ENCODE measurements around the gene TSHZ2.
"Not testable (repeated sequence)": the region's sequence is repeated elsewhere in the genome, so short reads cannot be mapped to it uniquely, and the experiment has no call there.

TSHZ2 gene

DNA sequence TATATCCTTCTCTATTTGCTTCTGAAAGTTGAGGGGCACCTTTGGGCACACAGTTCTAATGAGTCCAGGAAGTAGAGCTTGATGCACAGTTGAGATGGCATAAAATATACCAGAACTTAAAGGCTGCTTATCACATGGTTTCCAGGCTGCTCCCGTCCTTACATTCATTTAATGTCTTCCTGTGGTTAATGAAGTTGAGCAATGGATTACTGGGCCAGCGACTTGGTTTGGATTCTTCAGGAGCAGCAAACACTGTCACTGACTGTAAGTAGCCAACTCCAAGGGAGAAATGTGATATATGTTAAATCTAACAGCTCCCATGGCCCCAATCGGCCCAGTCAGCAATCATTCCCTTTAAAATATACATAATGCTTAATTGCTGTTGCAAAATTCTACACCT is 9.0 kb upstream of the TSHZ2 start:
- DNase-seq, result no peak

DNA sequence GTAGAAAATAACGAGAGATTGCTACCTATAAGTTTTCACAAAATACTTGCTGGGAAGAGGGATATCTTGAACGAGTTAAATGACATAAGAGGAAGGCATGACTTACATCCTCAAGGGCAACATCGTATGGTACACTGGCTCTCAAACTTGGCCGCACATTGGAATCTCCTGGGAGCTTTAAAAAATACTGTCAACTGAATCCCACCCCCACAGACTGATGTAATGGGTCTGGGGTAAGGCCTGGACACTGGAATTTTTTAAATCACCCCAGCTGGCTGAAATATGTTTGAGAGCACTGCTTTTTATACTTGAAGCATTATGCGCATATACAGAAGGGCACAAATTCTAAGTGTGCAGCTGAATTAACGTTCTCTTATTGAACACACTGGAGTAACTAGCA is 8.0 kb upstream of the TSHZ2 start:
- DNase-seq, result no peak

DNA sequence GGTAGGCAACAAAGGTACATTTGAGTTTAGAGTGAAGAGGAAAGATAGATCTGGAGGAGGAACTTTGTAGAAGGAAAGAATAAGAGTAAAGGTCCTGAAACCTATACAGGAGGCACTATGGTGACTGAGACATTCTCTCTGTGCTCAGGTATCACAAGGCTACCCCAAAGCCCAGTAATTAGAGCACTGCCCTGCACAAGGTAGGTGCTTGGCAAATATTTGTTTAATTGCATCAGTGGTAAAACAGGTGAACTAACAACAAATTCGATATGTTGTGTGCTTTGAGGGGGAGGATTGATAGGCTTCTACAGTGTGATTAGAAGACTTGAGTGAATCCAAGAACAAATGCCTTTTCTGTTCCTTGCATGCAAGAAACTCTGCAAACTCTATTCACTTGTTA is 6.8 kb upstream of the TSHZ2 start:
- DNase-seq, result no peak

DNA sequence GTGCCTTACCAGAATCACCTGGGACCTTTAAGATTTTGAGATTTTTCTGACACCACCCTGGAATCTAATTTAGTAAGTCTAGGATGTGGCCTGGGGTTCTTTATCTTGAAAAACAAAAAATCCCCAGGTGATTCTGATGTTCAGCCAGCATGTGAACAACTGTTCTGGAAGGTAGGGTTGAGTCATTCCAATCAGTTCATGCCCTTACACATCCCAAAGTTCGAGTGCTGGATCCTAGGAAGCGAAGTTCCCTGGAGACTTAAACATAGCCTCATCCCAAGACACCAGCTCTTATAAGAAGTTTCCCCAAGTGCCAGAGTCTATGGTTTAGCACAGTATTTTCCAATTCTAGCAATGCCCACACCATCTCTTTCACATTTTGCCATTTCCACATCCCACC is 6.3 kb upstream of the TSHZ2 start:
- DNase-seq, result no peak

DNA sequence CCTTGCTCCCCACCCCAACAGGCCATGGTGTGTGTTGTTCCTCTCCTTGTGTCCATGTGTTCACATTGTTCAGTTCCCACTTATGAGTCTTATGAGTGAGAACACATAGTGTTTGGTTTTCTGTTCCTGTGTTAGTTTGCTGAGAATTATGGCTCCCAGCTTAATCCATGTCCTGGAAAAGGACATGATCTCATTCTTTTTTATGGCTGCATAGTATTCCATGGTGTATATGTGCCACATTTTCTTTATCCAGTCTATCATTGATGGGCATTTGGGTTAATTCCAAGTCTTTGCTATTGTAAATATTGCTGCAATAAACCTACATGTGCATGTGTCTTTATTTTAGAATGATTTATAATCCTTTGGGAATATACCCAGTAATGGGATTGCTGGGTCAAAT is 5.6 kb upstream of the TSHZ2 start:
- DNase-seq, result not testable (repeated sequence)

DNA sequence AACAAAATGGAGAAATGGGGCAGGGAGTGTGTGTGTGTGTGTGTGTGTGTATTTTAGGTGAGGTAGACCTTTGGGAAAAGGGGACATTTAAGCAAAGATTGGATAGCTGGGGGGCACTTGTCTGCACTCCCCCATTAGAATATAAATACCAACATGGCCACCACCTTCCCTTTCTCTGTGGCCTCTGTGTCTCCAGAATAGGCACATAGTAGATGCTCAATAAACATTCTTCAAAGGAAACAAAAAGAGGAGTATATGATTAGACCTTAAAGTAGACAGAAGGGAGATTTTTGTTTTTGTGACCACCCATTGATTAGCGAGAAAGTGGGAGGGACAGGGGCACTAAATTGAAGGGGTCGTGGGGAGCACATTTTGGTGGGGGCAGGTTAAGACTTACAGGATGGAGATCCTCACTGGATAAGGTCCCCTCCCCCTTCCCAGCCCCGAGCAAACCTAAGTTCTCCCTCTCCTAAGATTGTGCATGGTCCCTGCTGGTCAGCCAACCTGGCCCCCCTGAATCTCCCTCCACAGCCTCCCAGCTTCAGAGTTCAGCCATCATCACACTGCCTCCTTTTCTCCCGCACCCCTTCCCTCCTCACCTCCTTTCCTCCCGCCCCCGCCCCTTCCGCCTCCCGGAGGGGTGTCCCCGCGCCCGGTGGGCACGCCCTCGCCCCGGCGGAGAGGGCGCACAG is 514 bp upstream of the TSHZ2 start:
- no peak for DNase-seq

DNA sequence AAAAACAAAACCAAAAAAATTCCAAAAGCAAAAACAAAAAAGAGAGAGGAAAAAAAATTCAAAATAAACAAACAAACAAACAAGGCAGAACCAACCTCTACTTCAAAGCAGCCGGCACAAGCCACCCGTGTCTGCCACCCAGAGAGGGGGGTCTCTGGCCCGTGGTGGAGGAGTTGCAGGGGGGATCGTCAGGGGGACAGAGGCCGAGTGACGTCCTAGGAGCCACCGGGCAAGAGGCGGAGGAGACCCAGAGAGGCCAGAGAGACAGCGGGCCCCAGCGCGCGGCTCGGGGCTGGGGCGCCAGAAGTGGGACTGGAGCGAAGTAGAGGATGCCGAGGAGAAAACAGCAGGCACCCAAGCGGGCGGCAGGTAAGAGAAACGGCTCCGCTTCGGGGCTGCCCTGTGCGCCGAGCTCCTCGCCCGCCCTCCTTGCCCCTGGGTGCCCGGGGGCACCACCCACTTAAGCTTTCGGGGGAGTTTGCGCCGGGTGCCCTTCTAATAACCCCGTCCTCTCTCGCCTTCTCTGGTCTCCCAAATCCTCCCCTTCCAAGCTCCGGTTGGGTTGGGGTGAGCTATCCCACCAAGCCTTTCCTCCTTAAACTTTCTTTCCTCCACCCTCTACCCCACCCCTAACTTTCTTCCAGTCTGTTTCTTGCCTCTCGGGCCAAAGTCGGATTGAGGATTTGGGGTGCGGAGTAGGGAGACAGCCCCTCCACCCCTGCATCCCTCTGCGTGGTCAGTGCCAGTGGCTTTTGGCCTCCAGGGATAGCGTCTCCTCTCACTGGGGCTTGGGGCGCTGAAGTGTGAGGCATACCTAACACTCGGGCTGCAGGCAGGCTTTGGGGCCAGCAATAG is 1.0 kb downstream of the TSHZ2 start:
- DNase-seq, result no peak

DNA sequence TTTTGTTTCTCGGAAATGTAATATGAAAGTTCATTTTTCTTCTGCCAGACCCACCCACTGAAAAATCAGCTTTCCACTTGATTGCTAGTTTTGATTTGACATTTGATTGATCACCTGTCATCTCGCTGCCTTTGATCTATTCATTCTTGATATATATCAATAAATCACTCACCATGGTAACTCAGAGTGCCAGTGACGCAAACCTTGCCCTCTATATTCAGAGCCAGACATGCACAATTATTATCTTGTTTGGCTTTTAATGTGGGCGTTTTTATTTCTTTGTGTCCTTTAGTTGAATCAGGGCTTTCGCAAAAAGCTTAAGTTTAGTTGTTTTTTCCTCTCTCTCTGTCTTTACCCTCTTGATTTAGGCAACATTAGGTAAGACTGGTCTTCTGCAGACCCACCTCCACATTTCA is 2.0 kb downstream of the TSHZ2 start:
- no peak for DNase-seq

DNA sequence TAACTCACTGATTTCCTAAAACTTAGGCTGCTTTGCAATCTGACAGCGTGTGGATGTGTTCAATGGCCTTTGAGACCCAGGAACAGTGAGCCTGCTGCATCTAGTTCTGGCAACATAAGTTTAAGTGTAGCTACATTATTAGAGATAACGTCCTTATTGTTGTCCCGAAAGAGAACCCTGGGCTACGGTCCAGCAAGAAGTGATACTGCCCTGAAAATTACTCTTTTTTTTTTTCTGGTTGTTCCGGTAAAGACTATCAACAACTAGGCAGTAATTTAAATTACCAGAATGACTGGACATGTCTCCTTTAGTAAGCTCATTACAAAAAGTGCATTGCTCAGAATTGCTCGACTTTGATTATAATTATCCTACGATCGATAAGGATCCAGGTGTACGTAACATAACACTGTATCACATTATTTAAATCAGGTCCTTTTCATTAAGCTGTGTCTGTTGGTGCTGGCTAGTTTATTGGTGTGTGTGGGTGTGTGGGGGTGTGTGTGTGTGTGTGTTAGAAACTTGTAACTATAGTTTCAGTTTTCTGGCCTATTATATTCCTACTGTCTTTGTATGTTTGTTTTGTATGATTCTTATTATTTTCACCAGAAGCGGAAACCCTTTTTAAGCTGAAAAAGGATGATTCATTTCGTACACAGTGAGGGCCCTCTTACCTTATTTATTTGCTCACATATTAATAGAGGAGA is 3.0 kb downstream of the TSHZ2 start:
- no peak for DNase-seq

DNA sequence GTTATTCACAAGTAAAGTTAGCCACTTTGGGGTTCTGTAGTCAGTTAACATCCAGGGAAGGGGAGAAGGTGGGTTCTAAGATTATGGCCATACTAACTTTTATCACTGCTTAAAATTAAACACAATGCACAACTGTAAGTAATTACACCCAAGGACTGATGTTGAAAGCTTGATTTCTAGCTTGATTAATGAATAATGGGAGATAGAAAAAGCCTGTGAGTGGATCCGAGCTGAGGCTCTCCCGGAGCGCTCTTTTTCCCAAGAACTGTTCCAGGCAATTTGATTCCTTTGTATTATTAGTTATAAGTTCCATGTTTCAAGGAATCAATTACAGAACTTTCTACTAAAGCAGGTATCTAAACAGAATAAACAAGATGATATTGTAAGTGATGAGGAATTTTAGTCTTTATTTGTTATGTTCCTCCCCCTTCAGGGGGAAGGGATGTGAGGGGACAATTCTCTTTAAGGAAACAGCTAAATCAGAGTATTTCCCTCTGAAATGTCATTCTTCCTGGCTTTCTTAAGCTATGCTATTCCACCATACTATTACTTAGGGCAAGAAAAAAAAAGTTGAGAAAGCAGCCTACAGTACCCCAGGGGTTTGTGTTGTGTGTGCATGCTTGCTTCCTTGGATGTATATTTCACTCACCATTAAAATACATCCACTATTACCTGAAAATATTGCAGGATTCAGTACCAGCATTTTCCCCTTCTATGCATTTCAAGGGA is 3.8 kb downstream of the TSHZ2 start:
- no peak for DNase-seq

DNA sequence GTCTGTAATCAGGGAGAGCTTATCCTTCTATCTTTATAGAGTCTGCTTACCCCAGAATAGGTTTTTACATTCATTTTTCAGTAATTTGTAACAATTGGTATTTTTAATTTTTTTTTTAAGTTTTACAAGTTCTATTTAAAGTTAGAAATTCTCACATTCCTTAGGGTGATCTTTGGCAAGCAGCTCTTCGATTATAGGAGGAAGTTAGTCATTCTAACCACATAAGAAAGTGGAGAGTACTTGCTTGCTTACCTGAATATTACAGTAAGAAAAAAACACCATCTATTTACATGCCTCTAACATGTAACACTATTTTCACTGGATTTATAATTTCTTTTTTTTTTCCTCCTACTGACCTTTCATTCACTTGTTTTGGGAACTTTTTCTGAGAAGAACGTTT is 6.7 kb downstream of the TSHZ2 start:
- no peak for DNase-seq

DNA sequence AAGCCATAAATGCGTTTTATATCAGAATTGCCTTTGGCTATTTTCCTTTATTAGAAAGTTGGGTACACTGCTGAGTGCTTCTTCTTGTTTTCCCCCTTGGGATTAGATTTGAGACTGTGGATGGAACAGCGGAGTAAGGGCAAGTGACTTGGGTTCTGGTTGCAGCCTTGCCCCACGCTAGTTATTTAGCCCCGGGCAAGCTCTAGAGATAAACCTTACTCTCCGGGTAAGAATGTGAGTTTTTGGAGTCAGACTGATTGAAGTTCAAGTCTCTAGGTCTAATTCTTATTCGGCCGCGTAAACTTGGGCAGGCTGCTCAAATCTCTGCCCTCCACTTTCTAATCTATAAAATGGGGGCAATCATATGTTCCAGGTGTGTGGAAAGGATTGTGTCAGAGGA is 8.9 kb downstream of the TSHZ2 start:
- DNase-seq, result no peak

DNA sequence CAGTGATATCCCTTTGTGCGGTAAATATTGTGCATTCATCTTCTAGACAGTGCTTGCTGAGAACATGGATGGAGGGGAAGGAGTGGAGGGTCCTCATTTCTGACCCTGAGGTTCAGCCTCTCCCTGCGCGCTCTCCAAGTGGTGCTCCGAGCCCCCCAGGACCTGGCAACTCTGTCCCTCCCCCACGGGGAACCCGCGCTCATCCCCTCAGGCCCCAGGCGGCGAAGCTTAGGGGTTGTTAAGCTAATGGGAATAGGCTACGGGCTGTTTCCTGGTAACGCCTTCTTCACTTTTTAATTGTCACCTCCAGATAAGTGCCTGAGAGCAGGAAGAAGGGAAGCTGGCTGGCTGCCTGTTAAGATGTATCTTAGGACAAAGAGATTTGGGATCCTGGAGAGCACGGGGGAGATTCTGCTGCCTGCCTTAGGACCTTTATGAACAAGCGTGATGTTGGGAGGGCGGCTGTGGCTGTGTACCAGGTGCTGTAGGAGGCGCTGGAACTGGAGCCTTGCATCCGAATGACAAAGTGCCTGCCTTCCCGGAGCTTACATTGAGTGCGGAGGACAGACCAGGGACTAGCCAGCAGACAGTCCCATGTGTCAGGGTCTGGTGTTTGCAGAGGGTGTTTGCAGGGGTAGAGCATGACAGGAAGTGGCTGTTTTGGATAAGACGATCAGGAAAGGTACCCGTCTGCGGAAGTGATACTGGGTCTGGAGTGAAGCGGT is 11.7 kb downstream of the TSHZ2 start:
- DNase-seq, result no peak

DNA sequence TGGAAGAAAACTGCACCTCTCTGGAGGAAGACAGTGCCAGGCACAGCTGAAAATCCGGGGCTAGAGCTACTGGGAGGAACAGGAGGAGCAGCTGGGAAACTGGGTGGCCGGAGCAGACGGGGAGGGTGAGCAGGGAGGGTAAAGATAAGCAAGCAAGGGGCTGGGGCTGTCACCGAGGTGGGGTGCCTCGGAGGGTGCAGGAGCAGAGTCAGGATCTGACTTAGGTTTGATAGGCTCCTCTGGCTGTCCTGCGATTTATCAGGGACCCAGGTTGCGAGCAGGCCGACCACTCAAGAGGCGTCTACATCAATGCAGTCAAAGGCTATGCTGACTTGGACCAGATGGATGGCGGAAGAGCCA is 12.3 kb downstream of the TSHZ2 start:
- no peak for DNase-seq

DNA sequence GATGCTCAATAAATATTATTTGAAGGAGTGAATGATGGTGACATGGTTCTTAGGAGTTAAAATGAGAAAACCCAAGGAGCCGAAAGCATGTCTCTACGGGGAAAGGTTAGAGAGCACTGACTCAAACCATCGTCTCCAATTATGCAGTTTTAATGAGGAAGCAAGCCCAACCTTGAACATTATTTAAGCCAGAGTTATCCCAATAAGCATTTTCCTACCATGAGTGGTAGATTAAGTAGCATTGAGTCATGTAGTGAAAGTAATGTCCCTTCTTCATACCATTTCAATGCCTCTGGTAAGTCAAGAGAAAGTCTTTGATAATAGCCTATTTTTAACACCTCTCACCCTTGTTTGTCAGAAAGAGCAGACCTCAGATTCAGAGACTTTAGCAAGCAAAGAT is 13.5 kb downstream of the TSHZ2 start:
- DNase-seq, result no peak

DNA sequence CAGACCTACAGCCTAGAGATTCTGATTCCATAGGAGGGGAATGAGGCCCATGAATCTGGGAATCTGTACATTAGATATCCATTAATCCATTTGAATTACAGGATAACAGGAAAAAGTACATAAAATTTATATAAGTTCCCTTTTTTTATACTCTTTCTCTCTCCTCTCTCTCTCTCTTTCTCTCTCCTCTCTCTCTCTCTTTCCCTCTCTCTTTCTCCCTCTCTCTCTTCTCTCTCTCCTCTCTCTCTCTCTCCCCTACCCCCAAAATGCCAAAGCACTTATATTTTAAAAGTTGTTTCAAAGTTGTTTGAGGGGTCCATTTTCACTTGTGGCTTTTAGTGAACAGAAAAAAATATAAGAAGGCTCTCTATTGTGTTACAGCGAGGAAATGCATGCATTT is 15.1 kb downstream of the TSHZ2 start:
- DNase-seq, result no peak

DNA sequence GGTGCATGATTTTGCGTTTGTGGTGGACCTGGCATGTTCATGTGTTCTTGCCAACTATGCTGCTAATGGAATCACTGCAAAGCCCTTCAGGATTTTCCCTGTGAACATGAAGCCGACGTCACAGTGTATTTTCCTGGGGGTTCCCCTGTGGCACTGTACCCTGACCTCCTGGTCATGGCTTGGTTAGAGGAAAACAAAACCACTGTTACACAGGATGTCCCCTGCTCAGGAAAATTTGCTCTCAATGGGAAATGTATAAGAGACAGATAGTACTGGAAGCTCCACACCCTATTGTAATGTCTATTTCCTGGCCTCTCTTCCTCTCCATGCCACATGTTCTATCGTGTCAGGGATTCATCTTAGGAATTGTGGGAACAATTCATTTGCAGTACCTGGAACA is 19.7 kb downstream of the TSHZ2 start:
- DNase-seq, result no peak

DNA sequence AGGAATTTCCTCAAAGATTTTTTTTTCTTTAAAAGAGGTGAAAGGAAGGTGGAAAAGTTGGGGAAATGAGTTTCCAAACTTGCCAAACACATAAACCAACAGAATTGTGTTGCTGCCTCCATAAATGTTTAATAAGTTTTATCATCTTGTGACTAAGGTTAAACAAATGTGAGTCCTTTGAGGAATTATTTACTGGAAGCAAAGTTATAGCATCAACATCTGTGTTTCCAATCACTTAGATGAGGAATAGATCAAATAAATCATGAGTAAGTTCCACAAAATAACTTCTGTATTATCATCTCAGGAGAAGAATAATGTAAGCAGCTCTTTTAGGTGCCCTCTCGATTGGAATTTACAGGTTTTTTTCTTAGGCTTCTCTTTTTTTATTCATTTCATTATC is 20.5 kb downstream of the TSHZ2 start:
- DNase-seq, result no peak

DNA sequence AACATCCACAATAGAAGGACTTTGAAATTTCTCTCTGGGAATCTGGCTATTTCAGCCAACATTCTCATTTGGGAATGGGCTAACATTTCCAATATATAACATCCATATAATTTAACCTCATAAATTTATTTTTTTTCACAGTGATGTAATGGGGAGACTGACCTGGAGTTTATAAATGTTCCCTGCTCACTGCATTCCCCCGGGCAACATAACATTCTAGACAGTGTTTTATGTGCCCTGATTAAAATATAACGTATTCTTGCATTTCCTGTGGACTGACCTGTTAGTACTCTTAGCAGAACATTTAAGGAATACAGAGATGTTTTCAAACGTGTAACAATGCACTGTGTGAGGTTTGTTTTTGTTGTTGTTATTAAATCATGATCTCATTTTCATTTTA is 20.9 kb downstream of the TSHZ2 start:
- no peak for DNase-seq

DNA sequence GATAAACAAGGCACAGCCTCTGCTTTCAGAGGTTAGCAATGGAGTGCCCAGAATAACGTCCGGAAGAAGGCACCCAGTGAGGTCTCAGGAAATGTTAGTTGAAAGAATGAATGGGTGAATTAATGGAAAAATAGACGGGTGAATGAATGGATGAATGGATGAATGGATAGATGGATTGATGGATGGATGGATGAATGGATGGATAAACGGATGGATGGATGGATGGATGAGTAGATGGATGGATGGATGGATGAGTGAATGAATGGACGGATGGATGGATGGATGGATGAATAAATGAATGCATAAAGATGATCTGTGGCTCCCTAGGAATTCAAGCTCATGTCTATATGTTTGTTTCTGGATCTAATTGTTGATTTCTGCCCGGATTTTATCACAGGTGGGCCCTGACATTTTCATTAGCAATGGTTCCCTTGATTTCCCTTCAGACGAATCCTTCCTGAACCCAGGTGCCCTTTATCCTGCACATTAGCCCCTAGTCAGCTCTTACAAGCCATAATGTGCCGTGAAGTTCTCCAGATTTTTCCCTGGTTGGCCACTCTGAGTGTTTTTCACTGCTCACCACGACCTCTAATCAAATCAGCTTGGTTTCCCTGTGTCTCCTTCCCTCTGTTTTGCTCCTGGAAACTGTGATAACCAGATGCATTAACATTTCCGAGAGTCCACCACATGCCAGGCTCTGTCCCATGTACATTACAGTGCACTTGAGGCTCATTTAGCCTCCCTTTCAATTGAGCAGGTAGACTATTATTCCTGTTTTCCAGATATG is 22.2 kb downstream of the TSHZ2 start:
- DNase-seq, result no peak

DNA sequence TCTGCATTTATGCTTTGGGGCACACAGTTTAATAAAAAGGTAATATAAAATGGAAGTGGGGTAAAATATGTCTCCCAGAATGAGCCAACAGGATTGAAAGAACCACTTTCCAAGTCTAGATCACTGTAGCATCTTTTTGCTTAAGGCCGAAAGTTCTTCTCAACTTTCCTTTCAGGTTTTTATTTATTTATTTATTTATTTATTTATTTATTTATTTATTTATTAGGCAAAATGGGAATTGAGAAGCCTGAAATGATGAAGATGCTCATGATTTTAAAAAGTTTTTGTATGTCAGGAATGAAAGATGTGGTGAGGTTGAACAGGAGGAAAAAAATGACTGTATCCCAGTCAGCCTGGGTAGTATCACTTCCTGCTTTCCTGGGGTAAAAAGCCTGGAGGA is 24.0 kb downstream of the TSHZ2 start:
- no peak for DNase-seq

DNA sequence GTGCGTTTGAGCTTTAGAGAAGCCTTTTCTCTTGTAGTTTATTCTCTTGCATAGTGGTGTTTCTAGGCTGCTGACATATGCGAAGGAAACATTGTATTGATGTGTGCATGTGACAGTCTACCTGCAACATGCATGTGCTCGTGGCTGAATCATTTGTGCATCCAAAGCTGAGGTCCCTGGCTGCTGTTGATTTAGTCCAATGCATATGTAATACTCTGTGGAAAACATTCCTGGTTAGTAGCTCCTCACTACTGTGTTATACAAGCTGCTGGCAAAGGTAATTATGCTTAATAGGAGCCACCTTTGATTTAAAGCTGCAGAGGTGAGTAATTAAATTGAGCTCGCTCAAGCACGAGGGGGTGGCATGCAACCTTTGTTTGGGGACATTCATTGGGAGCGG is 24.5 kb downstream of the TSHZ2 start:
- no peak for DNase-seq
